Measurements from ENCODE around the gene TCEAL8.

The TCEAL8 gene

GRCh38 chrX:103274284-103274683 is 19.3 kb upstream of the TCEAL8 start:
- TF ChIP-seq CTCF (IDR thresholded peaks at IDR 0.05; ENCODE audit: control insufficient read depth, extremely low read depth, insufficient read depth): no peak
- no peak overlapping the region for H3K4me3 ChIP-seq (ENCODE audit: low read depth, low read length)
- DNase-seq (ENCODE audit: low read depth): no peak

GRCh38 chrX:103258275-103258674 is 3.3 kb upstream of the TCEAL8 start:
- H3K4me3 ChIP-seq (ENCODE audit: low read depth, low read length): no peak overlapping the region
- no peak for DNase-seq (ENCODE audit: low read depth)
- TF ChIP-seq CTCF (IDR thresholded peaks at IDR 0.05; ENCODE audit: control insufficient read depth, extremely low read depth, insufficient read depth): no peak

- DNase-seq (ENCODE audit: low read depth): no peak
- no peak for TF ChIP-seq CTCF (IDR thresholded peaks at IDR 0.05; ENCODE audit: control insufficient read depth, extremely low read depth, insufficient read depth)
- H3K4me3 ChIP-seq (ENCODE audit: low read depth, low read length): no peak overlapping the region
Observed at GRCh38 chrX:103256651-103257050, 1.7 kb upstream of the TCEAL8 start.

GRCh38 chrX:103254171-103254824 is 657 bp downstream of the TCEAL8 start:
- peak overlapping the region; percentile 88 for H3K4me3 ChIP-seq (ENCODE audit: low read depth, low read length)
- peak; percentile 32 for DNase-seq (ENCODE audit: low read depth)

GRCh38 chrX:103253608-103254007 is 1.3 kb downstream of the TCEAL8 start:
- H3K4me3 ChIP-seq (ENCODE audit: low read depth, low read length): peak overlapping the region; percentile 88
- no peak for TF ChIP-seq CTCF (IDR thresholded peaks at IDR 0.05; ENCODE audit: control insufficient read depth, extremely low read depth, insufficient read depth)
- DNase-seq (ENCODE audit: low read depth): no peak

More at GRCh38 chrX:103254171-103254824, 657 bp downstream of the TCEAL8 start:
- no peak for TF ChIP-seq CTCF (IDR thresholded peaks at IDR 0.05; ENCODE audit: control insufficient read depth, extremely low read depth, insufficient read depth)

- peak; percentile 27 for DNase-seq (ENCODE audit: low read depth)
- TF ChIP-seq CTCF (IDR thresholded peaks at IDR 0.05; ENCODE audit: control insufficient read depth, extremely low read depth, insufficient read depth): no peak
- H3K4me3 ChIP-seq (ENCODE audit: low read depth, low read length): no peak overlapping the region
Observed at GRCh38 chrX:103250977-103251376, 4.0 kb downstream of the TCEAL8 start.

- DNase-seq (ENCODE audit: low read depth): no peak
- no peak overlapping the region for H3K4me3 ChIP-seq (ENCODE audit: low read depth, low read length)
- TF ChIP-seq CTCF (IDR thresholded peaks at IDR 0.05; ENCODE audit: control insufficient read depth, extremely low read depth, insufficient read depth): no peak
Observed at GRCh38 chrX:103249805-103250204, 5.2 kb downstream of the TCEAL8 start.

Data from LNCaP clone FGC (cell line).